ENCODE measurements around the gene POP5. TPM values are rescaled to one million over a fixed set of nuclear protein-coding genes. Genes with fewer than 3 reads are reported as not detected.

POP5 gene
- total and polyA plus RNA-seq, 2 of the 4 experiments (the other 2 are of a cell fraction) = 69.5 to 99.4 TPM

DNA sequence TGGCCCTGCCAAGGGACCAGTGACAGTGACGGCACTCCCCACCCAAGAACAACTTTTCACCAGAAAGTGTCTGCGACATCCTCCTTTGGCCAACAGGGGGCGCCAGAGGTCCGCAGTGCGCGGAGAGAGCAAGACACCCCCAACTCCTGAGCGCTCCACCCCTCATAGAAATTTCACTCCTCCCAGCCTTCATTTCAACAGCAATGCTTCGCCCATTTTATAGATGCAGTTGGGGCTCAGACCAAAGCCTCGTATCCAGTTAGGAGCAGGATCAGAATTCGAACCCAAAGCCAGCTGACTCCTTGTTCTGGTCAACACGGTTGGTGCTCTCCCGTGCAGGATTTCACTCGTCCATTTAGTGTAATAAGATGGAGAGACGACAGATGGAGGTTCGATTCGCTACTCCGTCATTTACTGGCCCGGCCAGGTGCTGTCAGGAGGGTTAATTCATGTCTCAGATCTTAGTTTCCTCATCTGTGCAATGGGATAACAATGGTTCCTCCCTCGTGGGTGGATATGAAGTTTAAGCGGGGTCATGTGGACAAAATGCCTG is 2.4 kb upstream of the POP5 start:
- intact Hi-C loops (cut with micrococcal nuclease) (loop anchor here (1.0 to 5.0 kb wide), 8 partner anchors 66 to 527 kb away; partner anchors contain the start of gene UNC119B), dilution Hi-C loops (cut with HindIII; ENCODE audit: low sequenced_read_pairs, unreplicated experiment) (no loop called here), in situ Hi-C loops (cut with MboI; ENCODE audit: low sequenced_read_pairs) (loop anchor here (5.0 kb wide), 2 partner anchors 129 to 389 kb away; partner anchors contain the start of gene UNC119B)
- Histone ChIP-seq H2BK5ac (ENCODE audit: low read depth, low read length, poor library complexity, severe bottlenecking) (no peak overlapping the region), H4K8ac (ENCODE audit: low read depth in 2 of 2, low read length in 2 of 2) (peak overlapping the region; percentile 13 to 76; a peak in 1 of 4 replicates), H3K79me1 (ENCODE audit: low read depth in 1 of 2, low read length in 2 of 2) (peaks cover 4 to 26% of the 10 kb centered on the region in 2 experiments; a peak in 2 of 4 replicates), H2BK15ac (ENCODE audit: low read depth, low read length) (no peak overlapping the region), H3K9me1 (ENCODE audit: insufficient read depth, low read length) (no peaks in the 10 kb centered on the region), H3K4me2 (ENCODE audit: low read depth, low read length) (peak overlapping the region; percentile 78), H2BK20ac (ENCODE audit: low read depth, low read length) (no peak overlapping the region), H3K36me3 (ENCODE audit: control insufficient read depth, insufficient read depth, low read length) (peaks cover 11% of the 10 kb centered on the region), H4K91ac (ENCODE audit: insufficient read depth, low read depth, low read length) (no peak overlapping the region), H3K27ac (ENCODE audit: insufficient read depth, low read length) (no peak overlapping the region), H4K20me1 (ENCODE audit: insufficient read depth, low read length) (0 out of 2 replicates have a peak, but pooled peaks cover 6% of the 10 kb centered on the region), H3K23ac (ENCODE audit: low read depth, low read length) (0 out of 2 replicates have a peak overlapping the region, but pooled peaks have one; percentile 4), H2AFZ (replicated peaks; ENCODE audit: low read length, poor library complexity) (peak overlapping the region; percentile 88), H3K4me3 (ENCODE audit: insufficient read depth, low read depth, low read length) (0 out of 2 replicates have a peak overlapping the region, but pooled peaks have one; percentile 11), H2AK5ac (ENCODE audit: low read depth, low read length) (no peak overlapping the region), H3K4ac (ENCODE audit: low read depth, low read length) (no peak overlapping the region), H2AK9ac (replicated peaks; ENCODE audit: low read depth, low read length, poor library complexity) (no peak overlapping the region), H2BK120ac (ENCODE audit: low read depth, low read length) (no peak overlapping the region), H3K9me3 (ENCODE audit: control insufficient read depth, insufficient read depth, low read length) (no peaks in the 10 kb centered on the region), H3K18ac (ENCODE audit: low read depth, low read length) (no peak overlapping the region), H3K9ac (ENCODE audit: low read depth, low read length) (no peak overlapping the region), H3K27me3 (ENCODE audit: control insufficient read depth, insufficient read depth, low read length) (peaks cover 18% of the 10 kb centered on the region), H3K56ac (ENCODE audit: extremely low read depth, insufficient read depth, low read length) (no peak overlapping the region), H3K14ac (replicated peaks; ENCODE audit: low read depth, low read length) (no peak overlapping the region), H3K4me1 (ENCODE audit: control insufficient read depth, insufficient read depth, low read length) (no peaks in the 10 kb centered on the region), H4K5ac (ENCODE audit: low read depth, low read length) (no peak overlapping the region)
- DNase-seq (peak; percentile 61), ATAC-seq (ENCODE audit: low read depth) (peak; percentile 47; the same call in 1 of the 2 replicates)
- ChIA-PET CTCF (interaction anchor here (1.4 to 1.9 kb wide), 4 partner anchors 66 to 513 kb away, joined by 3 to 11 read pairs (median 5); no protein-coding TSS in a partner anchor), POLR2A (ENCODE audit: unreplicated experiment) (no interaction called here)
- TF ChIP-seq RAD21 (IDR thresholded peaks at IDR 0.05; ENCODE audit: low read length) (peak; percentile 95), MAZ (IDR thresholded peaks at IDR 0.05; ENCODE audit: borderline replicate concordance, low read depth, low read length) (peak; percentile 81), SMC3 (IDR thresholded peaks at IDR 0.05; ENCODE audit: low read depth, low read length) (peak; percentile 89), POLR2A (IDR thresholded peaks at IDR 0.05; ENCODE audit: low read depth, low read length) (no peak), MXI1 (IDR thresholded peaks at IDR 0.05; ENCODE audit: borderline replicate concordance, low read depth, low read length) (no peak)
- TF ChIP-seq, protein P1, sequence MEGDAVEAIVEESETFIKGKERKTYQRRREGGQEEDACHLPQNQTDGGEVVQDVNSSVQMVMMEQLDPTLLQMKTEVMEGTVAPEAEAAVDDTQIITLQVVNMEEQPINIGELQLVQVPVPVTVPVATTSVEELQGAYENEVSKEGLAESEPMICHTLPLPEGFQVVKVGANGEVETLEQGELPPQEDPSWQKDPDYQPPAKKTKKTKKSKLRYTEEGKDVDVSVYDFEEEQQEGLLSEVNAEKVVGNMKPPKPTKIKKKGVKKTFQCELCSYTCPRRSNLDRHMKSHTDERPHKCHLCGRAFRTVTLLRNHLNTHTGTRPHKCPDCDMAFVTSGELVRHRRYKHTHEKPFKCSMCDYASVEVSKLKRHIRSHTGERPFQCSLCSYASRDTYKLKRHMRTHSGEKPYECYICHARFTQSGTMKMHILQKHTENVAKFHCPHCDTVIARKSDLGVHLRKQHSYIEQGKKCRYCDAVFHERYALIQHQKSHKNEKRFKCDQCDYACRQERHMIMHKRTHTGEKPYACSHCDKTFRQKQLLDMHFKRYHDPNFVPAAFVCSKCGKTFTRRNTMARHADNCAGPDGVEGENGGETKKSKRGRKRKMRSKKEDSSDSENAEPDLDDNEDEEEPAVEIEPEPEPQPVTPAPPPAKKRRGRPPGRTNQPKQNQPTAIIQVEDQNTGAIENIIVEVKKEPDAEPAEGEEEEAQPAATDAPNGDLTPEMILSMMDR (conservative IDR thresholded peaks at IDR 0.05; ENCODE audit: low read depth, low read length) = peak; percentile 96
- WGBS, 2 experiments (ENCODE audit: extremely low coverage in 2 of 2, insufficient read length in 1 of 2) = 39% methylated on average over 10 of the region's 20 CpGs; no CpG with 5 or more reads in 1 of the 2 experiments
- no TSS peak for BruUV-seq (replicated peaks)

Measured in IMR-90 (cell line).